GM12864 (cell line): ENCODE data around the gene TSPAN32.

Source experiments
- DNase-seq: peaks from one replicate; pipeline ENCODE4 v3.0.0-alpha.2; 2011; ENCODE audit warnings: low read depth
- H3K4me3 ChIP-seq: 2 replicates; pipeline ENCODE4 v1.5.1; 2011; ENCODE audit warnings: mild to moderate bottlenecking, low read depth, low read length, control low read depth
- CTCF ChIP-seq: IDR thresholded peaks from 2 replicates; pipeline ENCODE4 v1.5.1; 2011; ENCODE audit warnings: low read depth, mild to moderate bottlenecking, moderate library complexity, low read length, control low read depth, inconsistent platforms; ENCODE audit errors: missing control alignments

TSPAN32 gene, protein sequence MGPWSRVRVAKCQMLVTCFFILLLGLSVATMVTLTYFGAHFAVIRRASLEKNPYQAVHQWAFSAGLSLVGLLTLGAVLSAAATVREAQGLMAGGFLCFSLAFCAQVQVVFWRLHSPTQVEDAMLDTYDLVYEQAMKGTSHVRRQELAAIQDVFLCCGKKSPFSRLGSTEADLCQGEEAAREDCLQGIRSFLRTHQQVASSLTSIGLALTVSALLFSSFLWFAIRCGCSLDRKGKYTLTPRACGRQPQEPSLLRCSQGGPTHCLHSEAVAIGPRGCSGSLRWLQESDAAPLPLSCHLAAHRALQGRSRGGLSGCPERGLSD

DNA sequence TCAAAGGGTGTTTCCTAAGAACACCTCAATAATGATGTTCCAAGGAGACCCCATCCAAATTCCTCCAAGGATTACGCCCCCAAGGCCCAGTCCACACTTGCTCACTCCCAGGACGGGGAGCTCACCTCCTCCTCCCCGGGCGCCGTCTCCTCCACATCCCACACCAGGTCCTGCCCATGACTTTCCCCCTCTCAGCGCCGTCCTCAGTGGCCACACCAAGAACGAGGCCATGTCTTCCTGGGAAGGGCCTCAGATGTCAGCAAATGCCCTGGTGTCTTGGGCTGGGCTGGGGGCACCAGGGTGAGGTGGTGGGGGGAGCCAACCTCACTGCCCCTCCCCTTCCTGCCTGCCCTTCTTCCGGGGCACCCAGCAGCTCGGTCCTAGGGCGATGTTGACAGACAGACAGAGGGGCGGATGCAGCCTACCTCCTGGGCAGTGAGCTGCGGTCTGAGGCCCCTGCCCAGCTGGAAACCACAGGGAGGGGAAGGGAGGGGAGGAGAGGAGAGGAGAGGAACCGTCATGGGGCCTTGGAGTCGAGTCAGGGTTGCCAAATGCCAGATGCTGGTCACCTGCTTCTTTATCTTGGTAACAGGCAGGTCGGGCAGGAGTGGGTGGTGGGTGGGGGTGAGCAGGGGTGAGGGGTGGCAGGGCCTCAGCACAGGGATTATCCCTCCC is at the start of gene TSPAN32, which contains the start of gene C11orf21:
TSS of gene TSPAN32 (plus strand) at position 383 of the 675 bp plus-strand sequence. CDS start at position 520, 137 bp downstream.
TSS of gene C11orf21 (minus strand) at position 288 of the 675 bp plus-strand sequence. CDS start at position 178, 110 bp downstream.
- TF ChIP-seq CTCF = no peak
- no peak for DNase-seq
- H3K4me3 ChIP-seq = peak within 1 kb of the TSS; percentile 7; the same call in 1 of the 2 replicates

GRCh38 chr11:2252018-2252417 is 49.8 kb upstream of the TSPAN32 start:
- no peak for TF ChIP-seq CTCF
- DNase-seq = no peak
- H3K4me3 ChIP-seq = no peak overlapping the region

GRCh38 chr11:2256293-2256913 is 45.4 kb upstream of the TSPAN32 start:
- DNase-seq = no peak
- TF ChIP-seq CTCF = no peak
- H3K4me3 ChIP-seq = no peak overlapping the region

- H3K4me3 ChIP-seq = no peak overlapping the region
- no peak for TF ChIP-seq CTCF
- no peak for DNase-seq
Measured at GRCh38 chr11:2256951-2257700, 44.7 kb upstream of the TSPAN32 start.

GRCh38 chr11:2258501-2259465 is 43.0 kb upstream of the TSPAN32 start:
- no peak overlapping the region for H3K4me3 ChIP-seq
- TF ChIP-seq CTCF = no peak
- DNase-seq = no peak

DNA sequence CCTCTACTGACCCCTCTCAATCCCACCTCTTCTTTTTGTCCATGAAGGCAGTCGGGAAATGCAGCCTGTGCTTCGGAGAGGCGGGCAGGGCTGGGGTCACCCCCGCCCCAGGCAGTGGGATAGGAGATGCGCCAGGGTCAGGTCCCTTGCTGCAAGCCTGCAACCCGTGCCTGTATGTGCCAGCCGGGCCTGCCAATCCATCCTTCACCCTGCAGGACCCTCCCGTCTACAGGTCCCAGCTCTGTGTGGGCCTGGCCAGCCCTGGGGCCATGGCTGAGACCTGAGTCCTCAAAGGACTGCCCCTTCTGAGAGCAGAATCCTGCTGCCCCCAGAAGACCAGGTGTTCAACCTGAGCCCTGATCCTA is 42.4 kb upstream of the TSPAN32 start:
- no peak for TF ChIP-seq CTCF
- H3K4me3 ChIP-seq = no peak overlapping the region
- no peak for DNase-seq
